SH-SY5Y (cell line): ENCODE results near the gene ADCY2.

Experiments used
- GATA2 ChIP-seq: IDR thresholded peaks from 2 replicates; pipeline ENCODE4 v1.6.1; 2011; ENCODE audit warnings: mild to moderate bottlenecking, low read depth, low read length
- GATA3 ChIP-seq: IDR thresholded peaks from 2 replicates; pipeline ENCODE4 v1.6.1; 2011; ENCODE audit warnings: low read depth, mild to moderate bottlenecking, low read length, moderate library complexity

DNA sequence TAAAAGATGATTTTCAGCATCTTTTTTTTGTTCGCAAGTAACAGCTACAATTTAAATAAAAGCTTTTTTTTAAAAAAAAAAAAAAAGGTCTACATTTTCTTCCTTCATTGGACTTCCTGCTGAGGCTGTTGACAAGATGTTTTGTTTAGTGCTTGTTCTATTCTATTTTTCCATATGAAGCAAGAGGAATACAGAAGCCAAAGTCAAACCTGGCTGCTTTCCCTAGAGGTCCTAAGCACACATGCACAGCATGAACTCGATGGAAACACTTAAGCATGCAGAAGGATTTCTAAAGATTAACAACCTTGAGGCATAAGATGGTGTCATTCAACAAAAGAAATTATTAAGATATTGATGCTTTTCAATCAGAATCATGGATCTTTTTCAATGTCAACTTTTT is 105.1 kb downstream of the ADCY2 start:
- TF ChIP-seq GATA3 (no peak), GATA2 (no peak)
